Natural killer cell (primary cell): ENCODE results near the gene BRPF3. TPM values are rescaled to one million over a fixed set of nuclear protein-coding genes. Genes with fewer than 3 reads are reported as not detected.
A peak's percentile ranks its signal among the peaks of the same experiment; 100 is the strongest.

Experiments
- ATAC-seq, 3 donors: fragments of 150-1000 bp in 2 of 3; fragments of 200-7000 bp in 1 of 3; cut with Tn5 transposase; 1 replicate in 1 of 3; 2 replicates in 2 of 3; pipeline ENCODE4 v1.10.0; 2021; ENCODE audit warnings: mild to moderate bottlenecking in 2 of 3, moderate library complexity in 2 of 3
- DNase-seq, 2 donors: peaks; one replicate each; pipeline versions ENCODE4 v3.0.0 to v3.0.0-alpha.2; 2013 to 2021; ENCODE audit warnings: mixed read lengths in 1 of 2
- H3K27ac ChIP-seq: one replicate; pipeline ENCODE4 v1.5.1; 2013; ENCODE audit warnings: mild to moderate bottlenecking, low read length
- H3K27me3 ChIP-seq: one replicate; pipeline ENCODE4 v1.6.1; 2013; ENCODE audit warnings: low read length; ENCODE audit not compliant: control insufficient read depth, insufficient read depth
- H3K36me3 ChIP-seq: one replicate; pipeline ENCODE4 v1.6.1; 2013; ENCODE audit warnings: low read length; ENCODE audit not compliant: control insufficient read depth, insufficient read depth
- H3K4me1 ChIP-seq: one replicate; pipeline ENCODE4 v1.6.1; 2013; ENCODE audit warnings: low read length; ENCODE audit not compliant: control insufficient read depth, insufficient read depth
- H3K4me3 ChIP-seq: one replicate; pipeline ENCODE4 v1.5.1; 2013; ENCODE audit warnings: low read length
- H3K9me3 ChIP-seq: one replicate; pipeline ENCODE4 v1.6.1; 2013; ENCODE audit warnings: low read length; ENCODE audit not compliant: control insufficient read depth, insufficient read depth
- H3K27ac Mint-ChIP-seq, 2 donors: one replicate each; pipeline ENCODE4 v1.8.0; 2022; ENCODE audit warnings: mild to moderate bottlenecking in 2 of 2, mixed read lengths in 2 of 2, moderate library complexity in 1 of 2
- H3K27me3 Mint-ChIP-seq, 2 donors: one replicate each; pipeline ENCODE4 v1.8.0; 2022; ENCODE audit warnings: low read depth in 2 of 2, mixed read lengths in 2 of 2
- H3K36me3 Mint-ChIP-seq: one replicate; pipeline ENCODE4 v1.8.0; 2022; ENCODE audit warnings: mixed read lengths
- H3K4me1 Mint-ChIP-seq, 2 donors: one replicate each; pipeline ENCODE4 v1.8.0; 2022; ENCODE audit warnings: mixed read lengths in 2 of 2
- H3K4me3 Mint-ChIP-seq: one replicate; pipeline ENCODE4 v1.8.0; 2022; ENCODE audit warnings: mild to moderate bottlenecking, moderate library complexity, mixed read lengths
- H3K9me3 Mint-ChIP-seq, 2 donors: one replicate each; pipeline ENCODE4 v1.8.0; 2022; ENCODE audit warnings: mixed read lengths in 2 of 2
- WGBS: methylation state at CpG from one replicate; pipeline ENCODE4 v1.1.7; 2013; ENCODE audit warnings: missing lambda C conversion rate; ENCODE audit not compliant: insufficient coverage; 5-methylcytosine and 5-hydroxymethylcytosine counted together
- intact Hi-C: fragments of 100-400 bp; cut with micrococcal nuclease; formaldehyde crosslinking; loops from one replicate; pipeline ENCODE4 v1.14.2; 2022
- total RNA-seq, 4 donors: library from RNA; stranded (reverse); fragments of 120-200 nt in 1 of 4; gene quantifications; one replicate each; pipeline versions ENCODE4 v1.2.3 to v1.2.4, GENCODE V29; 2013 to 2022
- TF ChIP-seq, protein P1 (sequence below): fragments of 200-600 bp; IDR thresholded peaks from one replicate; pipeline ENCODE4 v1.8.0; 2022; ENCODE audit warnings: antibody characterized with exemption

The BRPF3 gene
- total RNA-seq, 3 donors from 2014 or later (not counting 1 experiment from before 2014, with no cell fraction given): 46.0 to 58.5 (median 57.4) TPM

DNA sequence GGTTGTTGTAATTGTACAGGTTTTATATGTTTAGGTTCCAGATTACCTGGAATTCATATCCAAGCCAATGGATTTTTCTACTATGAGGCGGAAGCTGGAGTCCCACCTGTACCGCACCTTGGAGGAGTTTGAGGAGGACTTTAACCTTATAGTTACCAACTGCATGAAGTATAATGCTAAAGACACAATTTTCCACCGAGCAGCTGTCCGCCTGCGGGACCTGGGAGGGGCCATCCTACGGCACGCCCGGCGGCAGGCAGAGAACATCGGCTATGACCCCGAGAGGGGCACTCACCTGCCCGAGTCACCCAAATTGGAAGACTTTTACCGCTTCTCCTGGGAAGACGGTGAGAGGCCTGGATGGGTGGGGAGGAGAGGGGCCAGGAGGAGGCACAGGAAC, 13.6 kb downstream of the BRPF3 start:
- Mint-ChIP-seq H3K36me3 (peaks cover 24% of the 10 kb centered on the region), H3K4me1 (peaks cover 19 to 22% of the 10 kb centered on the region in 2 donors), H3K27me3 (no peaks in the 10 kb centered on the region), H3K4me3 (no peak overlapping the region), H3K27ac (no peak overlapping the region), H3K9me3 (no peaks in the 10 kb centered on the region)
- WGBS: 98% methylated on average over 14 of the region's 14 CpGs
- ATAC-seq: no peak
- Histone ChIP-seq H3K27me3 (no peaks in the 10 kb centered on the region), H3K9me3 (no peaks in the 10 kb centered on the region), H3K4me1 (peaks cover 3% of the 10 kb centered on the region), H3K27ac (no peak overlapping the region), H3K4me3 (no peak overlapping the region), H3K36me3 (peaks cover 81% of the 10 kb centered on the region)
- no peak for DNase-seq
- intact Hi-C loops: no loop called here
- TF ChIP-seq, protein P1, sequence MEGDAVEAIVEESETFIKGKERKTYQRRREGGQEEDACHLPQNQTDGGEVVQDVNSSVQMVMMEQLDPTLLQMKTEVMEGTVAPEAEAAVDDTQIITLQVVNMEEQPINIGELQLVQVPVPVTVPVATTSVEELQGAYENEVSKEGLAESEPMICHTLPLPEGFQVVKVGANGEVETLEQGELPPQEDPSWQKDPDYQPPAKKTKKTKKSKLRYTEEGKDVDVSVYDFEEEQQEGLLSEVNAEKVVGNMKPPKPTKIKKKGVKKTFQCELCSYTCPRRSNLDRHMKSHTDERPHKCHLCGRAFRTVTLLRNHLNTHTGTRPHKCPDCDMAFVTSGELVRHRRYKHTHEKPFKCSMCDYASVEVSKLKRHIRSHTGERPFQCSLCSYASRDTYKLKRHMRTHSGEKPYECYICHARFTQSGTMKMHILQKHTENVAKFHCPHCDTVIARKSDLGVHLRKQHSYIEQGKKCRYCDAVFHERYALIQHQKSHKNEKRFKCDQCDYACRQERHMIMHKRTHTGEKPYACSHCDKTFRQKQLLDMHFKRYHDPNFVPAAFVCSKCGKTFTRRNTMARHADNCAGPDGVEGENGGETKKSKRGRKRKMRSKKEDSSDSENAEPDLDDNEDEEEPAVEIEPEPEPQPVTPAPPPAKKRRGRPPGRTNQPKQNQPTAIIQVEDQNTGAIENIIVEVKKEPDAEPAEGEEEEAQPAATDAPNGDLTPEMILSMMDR: no peak

DNA sequence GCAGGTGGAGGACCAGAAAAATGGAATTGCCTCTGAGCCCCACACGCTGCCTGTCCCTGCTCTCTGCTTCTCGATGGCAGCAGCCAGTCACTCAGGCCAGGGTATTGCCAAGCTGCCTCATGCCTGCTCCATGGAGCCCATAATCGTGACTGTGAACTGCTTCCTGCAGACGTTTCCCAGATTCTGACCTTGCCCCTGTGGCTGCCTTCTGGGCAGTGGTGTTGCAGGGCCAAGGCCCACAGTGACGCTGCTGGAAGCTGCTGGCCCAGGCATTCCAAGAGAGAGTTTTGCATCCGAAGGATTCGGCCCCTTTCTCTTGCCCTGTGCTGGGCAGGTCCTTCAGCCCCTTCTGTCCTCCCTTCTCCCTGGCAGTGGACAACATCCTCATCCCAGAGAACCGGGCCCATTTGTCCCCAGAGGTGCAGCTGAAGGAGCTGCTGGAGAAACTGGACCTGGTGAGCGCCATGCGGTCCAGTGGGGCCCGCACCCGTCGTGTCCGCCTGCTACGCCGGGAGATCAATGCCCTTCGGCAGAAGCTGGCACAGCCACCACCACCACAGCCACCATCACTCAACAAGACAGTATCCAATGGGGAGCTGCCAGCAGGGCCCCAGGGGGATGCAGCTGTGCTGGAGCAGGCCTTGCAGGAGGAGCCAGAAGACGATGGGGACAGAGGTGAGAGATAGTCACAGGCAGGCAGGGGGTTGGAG, 14.5 kb downstream of the BRPF3 start:
- no peak overlapping the region for H3K4me3 ChIP-seq
- Mint-ChIP-seq H3K4me1 (peaks cover 10 to 21% of the 10 kb centered on the region in 2 donors), H3K9me3 (no peaks in the 10 kb centered on the region), H3K4me3 (no peak overlapping the region), H3K27ac (no peak overlapping the region), H3K36me3 (peaks cover 22% of the 10 kb centered on the region), H3K27me3 (no peaks in the 10 kb centered on the region)
- H3K27ac ChIP-seq: no peak overlapping the region
- H3K36me3 ChIP-seq: peaks cover 86% of the 10 kb centered on the region
- 97% methylated on average over 18 of the region's 18 CpGs for WGBS
- TF ChIP-seq, protein P1: no peak
- H3K27me3 ChIP-seq: no peaks in the 10 kb centered on the region
- intact Hi-C loops: no loop called here
- DNase-seq: no peak
- no peaks in the 10 kb centered on the region for H3K9me3 ChIP-seq
- no peak for ATAC-seq
- H3K4me1 ChIP-seq: no peaks in the 10 kb centered on the region

DNA sequence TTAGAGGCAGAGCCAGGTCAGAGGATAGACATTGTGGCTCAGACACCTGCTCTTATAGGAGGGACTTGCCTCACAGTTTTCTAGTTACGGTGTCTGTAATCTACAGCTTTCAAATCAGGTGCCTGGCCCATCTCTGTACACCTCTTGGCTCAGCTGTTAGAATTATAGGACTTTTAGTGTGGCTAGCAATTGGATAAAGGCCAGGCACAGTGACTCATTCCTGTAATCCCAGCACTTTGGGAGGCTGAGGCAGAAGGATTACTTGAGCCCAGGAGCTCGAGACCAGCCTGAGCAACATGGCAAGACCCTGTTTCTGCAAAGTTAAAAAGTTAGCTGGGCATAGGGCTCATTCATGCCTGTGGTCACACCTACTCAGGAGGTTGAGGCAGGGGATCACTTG, 20.0 kb downstream of the BRPF3 start:
- Histone ChIP-seq H3K36me3 (peaks cover 81% of the 10 kb centered on the region), H3K4me3 (no peak overlapping the region), H3K9me3 (no peaks in the 10 kb centered on the region), H3K27ac (no peak overlapping the region), H3K27me3 (no peaks in the 10 kb centered on the region), H3K4me1 (no peaks in the 10 kb centered on the region)
- ATAC-seq (no peak), DNase-seq (no peak)
- intact Hi-C loops: no loop called here
- Mint-ChIP-seq H3K9me3 (no peaks in the 10 kb centered on the region), H3K4me1 (peaks cover 11 to 23% of the 10 kb centered on the region in 2 donors), H3K4me3 (no peak overlapping the region), H3K36me3 (peaks cover 27% of the 10 kb centered on the region), H3K27ac (no peak overlapping the region), H3K27me3 (no peaks in the 10 kb centered on the region)
- TF ChIP-seq, protein P1: no peak
- WGBS: 98% methylated on average over 2 of the region's 2 CpGs

DNA sequence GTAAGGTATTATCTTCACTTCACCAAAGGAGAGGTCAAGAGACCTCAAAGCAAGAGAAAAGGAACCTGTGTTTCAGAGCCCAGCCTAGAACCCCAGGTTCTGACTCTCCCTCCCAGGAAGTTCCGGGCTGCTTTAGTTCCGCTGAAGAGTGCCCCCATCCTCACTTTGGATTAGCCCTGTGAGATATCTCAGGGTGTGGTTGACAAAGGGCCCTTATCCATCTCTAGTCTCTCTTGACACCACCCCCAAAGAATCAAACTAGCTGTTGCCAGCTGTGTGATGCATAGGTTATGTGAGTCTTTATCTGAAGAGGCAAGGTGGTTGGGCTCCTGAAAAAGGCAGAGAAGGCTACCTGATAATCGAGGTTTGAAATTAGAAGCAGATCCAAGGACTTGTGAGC, 20.6 kb downstream of the BRPF3 start:
- H3K4me1 ChIP-seq: no peaks in the 10 kb centered on the region
- DNase-seq (no peak), ATAC-seq (no peak)
- H3K4me3 ChIP-seq: no peak overlapping the region
- no peaks in the 10 kb centered on the region for H3K27me3 ChIP-seq
- 92% methylated on average over 3 of the region's 3 CpGs for WGBS
- no peak overlapping the region for H3K27ac ChIP-seq
- H3K36me3 ChIP-seq: peaks cover 82% of the 10 kb centered on the region
- Mint-ChIP-seq H3K27ac (peak overlapping the region; percentile 38 to 58), H3K4me3 (no peak overlapping the region), H3K27me3 (no peaks in the 10 kb centered on the region), H3K4me1 (peaks cover 11 to 23% of the 10 kb centered on the region in 2 donors), H3K9me3 (no peaks in the 10 kb centered on the region), H3K36me3 (peaks cover 21% of the 10 kb centered on the region)
- intact Hi-C loops: no loop called here
- TF ChIP-seq, protein P1: no peak
- no peaks in the 10 kb centered on the region for H3K9me3 ChIP-seq
